Kidney epithelial cell (primary cell): ENCODE measurements around the gene ACSF3. TPM values are rescaled to one million over a fixed set of nuclear protein-coding genes. Genes with fewer than 3 reads are reported as not detected.

ENCODE experiments used
- DNase-seq: peaks from one replicate; pipeline ENCODE4 v3.0.0-alpha.2; 2010; ENCODE audit warnings: low read depth
- H3K27me3 ChIP-seq: 2 replicates; pipeline ENCODE4 v1.6.0; 2011; ENCODE audit warnings: low read length; ENCODE audit not compliant: control insufficient read depth, insufficient read depth
- H3K36me3 ChIP-seq: 2 replicates; pipeline ENCODE4 v1.5.1; 2011; ENCODE audit warnings: low read length; ENCODE audit not compliant: control insufficient read depth, insufficient read depth
- H3K4me3 ChIP-seq: 2 replicates; pipeline ENCODE4 v1.5.1; 2011; ENCODE audit warnings: low read depth, mild to moderate bottlenecking, control low read depth, low read length
- CTCF ChIP-seq: IDR thresholded peaks from 2 replicates; pipeline ENCODE4 v1.5.1; 2011; ENCODE audit warnings: mild to moderate bottlenecking, moderate library complexity, low read length, control low read depth, inconsistent platforms; ENCODE audit not compliant: insufficient read depth, poor library complexity, severe bottlenecking
- total RNA-seq: library from RNA; depleted of rRNA; stranded (reverse); fragments of >200 nt; gene quantifications from 2 replicates; pipeline ENCODE4 v1.2.3, GENCODE V29; 2015

Gene ACSF3
- total RNA-seq, 1 donor from 2014 or later, result 36.9 TPM

DNA sequence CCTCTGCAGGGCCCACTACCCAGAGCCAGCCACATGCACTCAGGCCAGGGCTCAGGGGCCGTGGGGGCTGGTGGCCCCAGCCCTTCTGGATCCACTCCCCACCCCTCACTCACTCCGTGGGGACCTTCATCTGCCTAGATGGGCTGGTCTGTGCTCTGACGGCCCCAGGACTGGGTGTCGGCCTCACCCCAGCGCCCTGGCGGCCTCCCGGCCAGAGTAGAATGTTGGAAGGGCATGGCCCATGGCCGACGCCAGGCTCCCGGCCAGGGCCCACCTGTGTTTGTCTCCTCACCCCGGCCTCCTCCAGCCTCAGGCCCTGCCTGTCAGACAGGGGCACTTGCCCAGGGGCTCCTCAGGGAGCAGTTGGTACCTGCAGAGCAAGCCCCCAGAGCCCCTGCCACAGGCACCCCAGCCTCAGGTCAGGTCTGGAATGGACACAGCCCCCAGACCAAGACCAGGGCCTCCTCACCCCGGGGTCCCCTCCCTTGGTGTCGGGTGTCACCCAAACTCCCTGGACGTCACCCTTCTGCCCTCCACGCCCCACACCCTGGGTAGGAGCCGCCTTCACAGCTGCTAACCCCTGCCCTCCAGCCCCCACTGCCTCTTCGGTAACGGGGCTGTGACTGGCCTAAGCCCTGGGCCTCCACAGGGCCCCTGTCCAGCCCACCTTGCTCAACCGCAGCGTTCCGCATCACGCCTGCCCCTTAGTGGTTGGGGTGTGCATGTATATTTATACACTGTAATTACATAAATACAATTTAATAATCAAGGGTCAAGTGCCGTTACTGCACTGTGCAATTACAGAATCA lies 74.9 kb downstream of the ACSF3 start:
- H3K36me3 ChIP-seq, result no peaks in the 10 kb centered on the region
- DNase-seq, result no peak
- H3K4me3 ChIP-seq, result no peak overlapping the region
- TF ChIP-seq CTCF, result no peak
- H3K27me3 ChIP-seq, result peaks cover 73% of the 10 kb centered on the region

GRCh38 chr16:89169778-89170177 lies 76.1 kb downstream of the ACSF3 start:
- H3K4me3 ChIP-seq, result no peak overlapping the region
- DNase-seq, result no peak
- no peak for TF ChIP-seq CTCF
- peaks cover 76% of the 10 kb centered on the region for H3K27me3 ChIP-seq
- no peaks in the 10 kb centered on the region for H3K36me3 ChIP-seq

DNA sequence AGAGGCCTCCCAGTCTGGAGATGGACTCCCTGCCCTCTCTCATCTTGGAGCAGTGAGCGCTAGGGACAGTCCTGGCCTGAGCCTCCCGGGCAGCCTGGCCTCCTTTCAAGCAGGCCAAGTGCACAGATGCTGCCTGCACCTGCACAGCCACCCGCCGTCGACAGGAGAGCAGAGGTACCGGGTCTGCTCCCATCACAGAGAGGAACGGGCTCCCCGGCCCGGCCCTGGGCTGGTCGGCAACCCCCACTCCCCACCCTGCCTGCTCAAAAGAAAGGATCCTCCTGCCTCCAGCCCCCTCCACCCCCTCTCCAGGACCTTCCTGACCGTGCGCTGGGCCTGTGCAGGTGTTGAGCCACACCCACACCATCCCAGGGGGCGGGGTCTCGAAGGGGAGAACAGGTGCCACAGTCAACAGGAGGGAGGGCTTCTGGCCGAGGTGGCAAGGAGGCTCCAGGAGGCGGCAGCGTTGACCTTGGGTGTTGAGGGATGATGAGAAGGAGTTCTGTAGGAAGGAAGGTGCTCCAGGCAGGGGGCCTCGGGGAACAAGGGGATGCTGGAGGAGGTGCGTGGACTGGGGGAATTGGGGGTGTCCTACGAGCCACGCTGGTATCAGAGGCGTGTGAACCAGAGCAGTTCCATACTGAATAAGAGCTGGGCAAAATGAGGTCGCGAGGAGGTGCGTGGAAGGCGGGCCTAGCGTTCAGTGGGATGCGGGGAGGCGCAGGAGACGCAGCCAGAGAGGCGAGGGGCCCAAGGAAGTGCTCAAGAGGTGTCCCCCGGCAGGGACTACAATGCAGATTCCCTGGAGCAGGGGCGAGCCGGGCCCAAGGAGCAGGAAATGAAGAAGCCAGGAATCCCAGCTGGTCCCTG lies 76.9 kb downstream of the ACSF3 start:
- no peak for DNase-seq
- peaks cover 79% of the 10 kb centered on the region for H3K27me3 ChIP-seq
- no peak overlapping the region for H3K4me3 ChIP-seq
- TF ChIP-seq CTCF, result no peak
- no peaks in the 10 kb centered on the region for H3K36me3 ChIP-seq

DNA sequence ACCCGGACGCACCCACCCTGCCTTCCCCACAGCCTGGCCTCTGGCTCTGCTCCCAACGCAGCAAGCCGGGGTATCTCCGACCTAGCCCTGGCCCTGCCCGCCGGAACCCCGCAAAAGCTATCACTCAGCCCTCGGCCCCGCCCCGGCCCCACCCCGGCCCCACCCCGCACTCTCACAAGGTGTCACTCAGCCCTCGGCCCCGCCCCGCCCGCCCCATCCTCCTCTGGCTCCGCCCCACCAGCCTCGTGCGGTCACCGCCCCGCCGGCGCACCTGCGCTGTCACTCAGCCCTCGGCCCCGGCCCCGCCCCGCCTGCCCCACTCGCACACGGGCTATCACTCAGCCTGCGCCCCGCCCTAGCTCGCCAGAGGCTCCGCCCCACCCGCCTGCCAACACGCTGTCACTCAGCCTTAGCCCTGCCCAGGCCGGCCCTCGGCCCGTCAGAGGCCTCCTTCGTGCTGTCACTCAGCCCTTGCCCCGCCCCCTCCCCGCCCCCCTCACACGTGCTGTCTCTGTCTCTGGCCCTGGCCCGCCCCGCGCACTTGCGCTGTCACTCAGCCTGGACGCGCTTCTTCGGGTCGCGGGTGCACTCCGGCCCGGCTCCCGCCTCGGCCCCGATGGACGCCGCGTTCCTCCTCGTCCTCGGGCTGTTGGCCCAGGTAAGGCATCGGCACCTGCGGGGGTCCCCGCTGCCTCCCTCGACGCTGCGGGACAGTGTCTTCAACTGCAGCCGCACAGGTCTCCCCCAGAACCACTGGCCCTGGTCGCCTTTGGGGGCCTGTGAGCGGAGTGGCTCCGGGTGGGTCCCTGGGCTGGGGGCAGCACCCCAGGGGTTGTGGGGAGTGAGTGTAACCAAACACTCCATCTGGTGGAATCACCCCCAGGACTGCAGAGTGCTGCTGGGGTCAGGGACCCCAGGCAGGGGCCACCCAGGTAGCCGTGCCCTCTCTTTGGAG lies 77.8 kb downstream of the ACSF3 start, which contains the start of gene CDH15:
TSS of gene CDH15 (plus strand) at position 533 of the 955 bp plus-strand sequence. CDS start at position 617, 84 bp downstream.
- peaks cover 85% of the 10 kb centered on the region for H3K27me3 ChIP-seq
- TF ChIP-seq CTCF, result no peak

GRCh38 chr16:89172171-89172527 lies 78.5 kb downstream of the ACSF3 start:
- no peak for DNase-seq
- Histone ChIP-seq H3K27me3 (peaks cover 80% of the 10 kb centered on the region), H3K36me3 (no peaks in the 10 kb centered on the region), H3K4me3 (no peak overlapping the region)
- no peak for TF ChIP-seq CTCF

More for the DNA sequence above, 77.8 kb downstream of the ACSF3 start, which contains the start of gene CDH15:
- no peaks in the 10 kb centered on the region for H3K36me3 ChIP-seq
- no peak within 1 kb of the TSS for H3K4me3 ChIP-seq
- DNase-seq, result peak; percentile 63
